ENCODE data around the gene CEBPA.

CEBPA gene

GRCh38 chr19:33339016-33339984, 37.0 kb upstream of the CEBPA start:
- Histone ChIP-seq H3K9me3 (ENCODE audit: control insufficient read depth, low read length) (no peaks in the 10 kb centered on the region), H4K91ac (ENCODE audit: low read length) (no peak overlapping the region), H3K18ac (ENCODE audit: low read depth in 1 of 2, low read length in 2 of 2) (no peak overlapping the region), H3K14ac (ENCODE audit: low read length in 2 of 2) (no peak overlapping the region), H3K79me1 (replicated peaks; ENCODE audit: low read length, poor library complexity, severe bottlenecking) (no peaks in the 10 kb centered on the region), H3K27ac (ENCODE audit: low read length, poor library complexity, severe bottlenecking) (no peak overlapping the region), H3K9ac (ENCODE audit: low read length) (no peak overlapping the region), H3K4me2 (ENCODE audit: low read length, poor library complexity, severe bottlenecking) (no peak overlapping the region), H2BK5ac (ENCODE audit: low read depth, low read length, poor library complexity, severe bottlenecking) (no peak overlapping the region), H2BK12ac (ENCODE audit: low read length in 2 of 2) (no peak overlapping the region), H3K4me1 (ENCODE audit: control insufficient read depth, insufficient read depth, low read depth, low read length) (no peaks in the 10 kb centered on the region), H2AFZ (ENCODE audit: low read depth, low read length) (no peak overlapping the region), H3K27me3 (ENCODE audit: control insufficient read depth in 1 of 2, insufficient read depth in 1 of 2, low read length in 2 of 2) (peaks cover 24 to 28% of the 10 kb centered on the region in 2 experiments), H3K23ac (ENCODE audit: low read length in 2 of 2) (no peak overlapping the region), H3K4ac (ENCODE audit: low read depth in 1 of 2, low read length in 2 of 2) (no peak overlapping the region), H2BK15ac (ENCODE audit: low read depth, poor library complexity, severe bottlenecking) (no peak overlapping the region), H2AK5ac (ENCODE audit: low read length, severe bottlenecking) (no peak overlapping the region), H4K8ac (ENCODE audit: low read length) (no peak overlapping the region), H3K36me3 (ENCODE audit: control insufficient read depth in 1 of 2, insufficient read depth in 2 of 2, low read depth in 1 of 2, low read length in 2 of 2) (no peaks in the 10 kb centered on the region), H2BK120ac (ENCODE audit: low read depth, low read length) (no peak overlapping the region), H3K4me3 (ENCODE audit: insufficient read depth in 1 of 2, low read depth in 1 of 2, low read length in 2 of 2) (no peak overlapping the region)
- DNase-seq: no peak
- WGBS: 79% methylated on average over 5 of the region's 8 CpGs

- Histone ChIP-seq H3K27me3 (ENCODE audit: control insufficient read depth in 1 of 2, insufficient read depth in 1 of 2, low read length in 2 of 2) (peaks cover 0 to 3% of the 10 kb centered on the region in 2 experiments), H3K9me3 (ENCODE audit: control insufficient read depth, low read length) (no peaks in the 10 kb centered on the region), H2BK12ac (ENCODE audit: low read length in 2 of 2) (no peak overlapping the region), H3K23ac (ENCODE audit: low read length in 2 of 2) (no peak overlapping the region), H3K36me3 (ENCODE audit: control insufficient read depth in 1 of 2, insufficient read depth in 2 of 2, low read depth in 1 of 2, low read length in 2 of 2) (no peaks in the 10 kb centered on the region), H3K27ac (ENCODE audit: low read length, poor library complexity, severe bottlenecking) (no peak overlapping the region), H2BK120ac (ENCODE audit: low read depth, low read length) (no peak overlapping the region), H2BK15ac (ENCODE audit: low read depth, poor library complexity, severe bottlenecking) (no peak overlapping the region), H3K4ac (ENCODE audit: low read depth in 1 of 2, low read length in 2 of 2) (no peak overlapping the region), H3K4me1 (ENCODE audit: control insufficient read depth, insufficient read depth, low read depth, low read length) (no peaks in the 10 kb centered on the region), H2BK5ac (ENCODE audit: low read depth, low read length, poor library complexity, severe bottlenecking) (no peak overlapping the region), H3K9ac (ENCODE audit: low read length) (no peak overlapping the region), H3K14ac (ENCODE audit: low read length in 2 of 2) (no peak overlapping the region), H3K4me3 (ENCODE audit: insufficient read depth in 1 of 2, low read depth in 1 of 2, low read length in 2 of 2) (no peak overlapping the region), H3K79me1 (replicated peaks; ENCODE audit: low read length, poor library complexity, severe bottlenecking) (no peaks in the 10 kb centered on the region), H3K18ac (ENCODE audit: low read depth in 1 of 2, low read length in 2 of 2) (no peak overlapping the region), H4K91ac (ENCODE audit: low read length) (no peak overlapping the region), H4K8ac (ENCODE audit: low read length) (no peak overlapping the region), H2AK5ac (ENCODE audit: low read length, severe bottlenecking) (no peak overlapping the region), H2AFZ (ENCODE audit: low read depth, low read length) (no peak overlapping the region), H3K4me2 (ENCODE audit: low read length, poor library complexity, severe bottlenecking) (no peak overlapping the region)
- 78% methylated on average over 5 of the region's 5 CpGs for WGBS
- no peak for DNase-seq
Observed at GRCh38 chr19:33335446-33335845, 33.1 kb upstream of the CEBPA start.

GRCh38 chr19:33334271-33334670, 31.9 kb upstream of the CEBPA start:
- H2BK15ac ChIP-seq (ENCODE audit: low read depth, poor library complexity, severe bottlenecking): no peak overlapping the region
- no peaks in the 10 kb centered on the region for H3K79me1 ChIP-seq (replicated peaks; ENCODE audit: low read length, poor library complexity, severe bottlenecking)
- H2BK120ac ChIP-seq (ENCODE audit: low read depth, low read length): no peak overlapping the region
- no peak overlapping the region for H3K18ac ChIP-seq (ENCODE audit: low read depth in 1 of 2, low read length in 2 of 2)
- WGBS: 91% methylated on average over 3 of the region's 3 CpGs
- H3K14ac ChIP-seq (ENCODE audit: low read length in 2 of 2): no peak overlapping the region
- no peaks in the 10 kb centered on the region for H3K36me3 ChIP-seq (ENCODE audit: control insufficient read depth in 1 of 2, insufficient read depth in 2 of 2, low read depth in 1 of 2, low read length in 2 of 2)
- no peaks in the 10 kb centered on the region for H3K9me3 ChIP-seq (ENCODE audit: control insufficient read depth, low read length)
- no peak overlapping the region for H2BK5ac ChIP-seq (ENCODE audit: low read depth, low read length, poor library complexity, severe bottlenecking)
- peaks cover 1 to 7% of the 10 kb centered on the region in 2 experiments for H3K27me3 ChIP-seq (ENCODE audit: control insufficient read depth in 1 of 2, insufficient read depth in 1 of 2, low read length in 2 of 2)
- no peak overlapping the region for H2BK12ac ChIP-seq (ENCODE audit: low read length in 2 of 2)
- H2AFZ ChIP-seq (ENCODE audit: low read depth, low read length): no peak overlapping the region
- no peak overlapping the region for H2AK5ac ChIP-seq (ENCODE audit: low read length, severe bottlenecking)
- H3K23ac ChIP-seq (ENCODE audit: low read length in 2 of 2): no peak overlapping the region
- no peak for DNase-seq
- H3K4me2 ChIP-seq (ENCODE audit: low read length, poor library complexity, severe bottlenecking): no peak overlapping the region
- H3K4ac ChIP-seq (ENCODE audit: low read depth in 1 of 2, low read length in 2 of 2): no peak overlapping the region
- H4K8ac ChIP-seq (ENCODE audit: low read length): no peak overlapping the region
- H3K4me3 ChIP-seq (ENCODE audit: insufficient read depth in 1 of 2, low read depth in 1 of 2, low read length in 2 of 2): no peak overlapping the region
- no peak overlapping the region for H3K9ac ChIP-seq (ENCODE audit: low read length)
- no peaks in the 10 kb centered on the region for H3K4me1 ChIP-seq (ENCODE audit: control insufficient read depth, insufficient read depth, low read depth, low read length)
- no peak overlapping the region for H4K91ac ChIP-seq (ENCODE audit: low read length)
- H3K27ac ChIP-seq (ENCODE audit: low read length, poor library complexity, severe bottlenecking): no peak overlapping the region

- Histone ChIP-seq H2BK120ac (ENCODE audit: low read depth, low read length) (no peak overlapping the region), H2BK5ac (ENCODE audit: low read depth, low read length, poor library complexity, severe bottlenecking) (no peak overlapping the region), H3K14ac (ENCODE audit: low read length in 2 of 2) (no peak overlapping the region), H3K36me3 (ENCODE audit: control insufficient read depth in 1 of 2, insufficient read depth in 2 of 2, low read depth in 1 of 2, low read length in 2 of 2) (no peaks in the 10 kb centered on the region), H2AK5ac (ENCODE audit: low read length, severe bottlenecking) (no peak overlapping the region), H2AFZ (ENCODE audit: low read depth, low read length) (no peak overlapping the region), H3K4me2 (ENCODE audit: low read length, poor library complexity, severe bottlenecking) (no peak overlapping the region), H3K79me1 (replicated peaks; ENCODE audit: low read length, poor library complexity, severe bottlenecking) (no peaks in the 10 kb centered on the region), H4K91ac (ENCODE audit: low read length) (no peak overlapping the region), H4K8ac (ENCODE audit: low read length) (no peak overlapping the region), H3K9ac (ENCODE audit: low read length) (no peak overlapping the region), H3K23ac (ENCODE audit: low read length in 2 of 2) (no peak overlapping the region), H3K9me3 (ENCODE audit: control insufficient read depth, low read length) (no peaks in the 10 kb centered on the region), H3K4me3 (ENCODE audit: insufficient read depth in 1 of 2, low read depth in 1 of 2, low read length in 2 of 2) (no peak overlapping the region), H2BK15ac (ENCODE audit: low read depth, poor library complexity, severe bottlenecking) (no peak overlapping the region), H2BK12ac (ENCODE audit: low read length in 2 of 2) (no peak overlapping the region), H3K4me1 (ENCODE audit: control insufficient read depth, insufficient read depth, low read depth, low read length) (no peaks in the 10 kb centered on the region), H3K27me3 (ENCODE audit: control insufficient read depth in 1 of 2, insufficient read depth in 1 of 2, low read length in 2 of 2) (peaks cover 4 to 7% of the 10 kb centered on the region in 2 experiments), H3K18ac (ENCODE audit: low read depth in 1 of 2, low read length in 2 of 2) (no peak overlapping the region), H3K4ac (ENCODE audit: low read depth in 1 of 2, low read length in 2 of 2) (no peak overlapping the region), H3K27ac (ENCODE audit: low read length, poor library complexity, severe bottlenecking) (no peak overlapping the region)
- DNase-seq: no peak
- 92% methylated on average over 2 of the region's 3 CpGs for WGBS
Observed at GRCh38 chr19:33333642-33334041, 31.3 kb upstream of the CEBPA start.
